Measurements from ENCODE around the gene ERMP1. TPM values are rescaled to one million over a fixed set of nuclear protein-coding genes. Genes with fewer than 3 reads are reported as not detected.
"Not testable (repeated sequence)": the region's sequence is repeated elsewhere in the genome, so short reads cannot be mapped to it uniquely, and the experiment has no call there.

ERMP1 gene
- total and polyA plus RNA-seq, 4 experiments from 2014 or later = 11.6 to 24.5 (median 17.6) TPM

GRCh38 chr9:5805478-5805877 is 27.4 kb downstream of the ERMP1 start:
- H3K4me3 ChIP-seq (ENCODE audit: low read length in 2 of 2) = no peak overlapping the region
- peaks cover 11% of the 10 kb centered on the region for H3K36me3 ChIP-seq (ENCODE audit: insufficient read depth, low read length)
- peaks cover 4 to 12% (median 6%) of the 10 kb centered on the region in 4 donors for H3K4me1 Mint-ChIP-seq
- no peaks in the 10 kb centered on the region for H3K27me3 Mint-ChIP-seq
- no peak for DNase-seq
- H3K27me3 ChIP-seq (ENCODE audit: insufficient read depth, low read length) = no peaks in the 10 kb centered on the region
- H3K4me3 Mint-ChIP-seq = no peak overlapping the region
- peaks cover 27 to 60% of the 10 kb centered on the region in 2 donors for H3K36me3 Mint-ChIP-seq
- intact Hi-C loops (cut with micrococcal nuclease) = no loop called here
- H3K27ac Mint-ChIP-seq = peak overlapping the region in 2 of 7 donors; percentile 5 to 83
- H3K9me3 Mint-ChIP-seq = no peaks in the 10 kb centered on the region
- ChIA-PET POLR2A (ENCODE audit: partially characterized antibody) (no interaction called here), CTCF (ENCODE audit: partially characterized antibody) (no interaction called here)
- no peak overlapping the region for H3K27ac ChIP-seq (ENCODE audit: low read depth, low read length)
- H3K4me1 ChIP-seq (ENCODE audit: insufficient read depth, low read length) = no peaks in the 10 kb centered on the region
- H3K9me3 ChIP-seq (ENCODE audit: control insufficient read depth in 1 of 2, low read length in 2 of 2) = no peaks in the 10 kb centered on the region

DNA sequence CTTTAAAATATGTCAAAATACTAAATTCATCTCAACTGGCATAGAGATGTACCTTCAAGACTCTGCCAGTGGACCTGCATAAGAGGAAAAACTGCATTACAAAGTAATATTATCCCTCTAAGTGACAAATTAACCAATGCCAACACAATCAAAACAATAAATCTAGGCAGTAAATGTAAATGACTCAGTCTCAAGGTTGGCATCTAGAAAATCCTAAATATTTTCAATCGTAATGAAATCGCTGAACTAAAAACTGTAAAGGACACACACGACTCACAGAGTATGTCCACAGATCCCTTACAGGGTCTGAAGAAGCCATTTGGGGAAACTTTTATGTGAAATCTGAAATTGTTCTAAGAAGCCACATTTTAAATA is 31.2 kb downstream of the ERMP1 start:
- peaks cover 4% of the 10 kb centered on the region for H3K36me3 ChIP-seq (ENCODE audit: insufficient read depth, low read length)
- no peak for DNase-seq
- H3K9me3 ChIP-seq (ENCODE audit: control insufficient read depth in 1 of 2, low read length in 2 of 2) = no peaks in the 10 kb centered on the region
- H3K27me3 Mint-ChIP-seq = no peaks in the 10 kb centered on the region
- ChIA-PET POLR2A (ENCODE audit: partially characterized antibody) (no interaction called here), CTCF (ENCODE audit: partially characterized antibody) (interaction anchor here (1.5 to 2.5 kb wide), 4 partner anchors 10 to 83 kb away, joined by 4 to 12 read pairs (median 5); partner anchors contain the start of gene ERMP1)
- H3K27ac ChIP-seq (ENCODE audit: low read depth, low read length) = no peak overlapping the region
- no peaks in the 10 kb centered on the region for H3K4me1 ChIP-seq (ENCODE audit: insufficient read depth, low read length)
- no peaks in the 10 kb centered on the region for H3K27me3 ChIP-seq (ENCODE audit: insufficient read depth, low read length)
- no peak overlapping the region for H3K4me3 ChIP-seq (ENCODE audit: low read length in 2 of 2)
- H3K36me3 Mint-ChIP-seq = peaks cover 12 to 48% of the 10 kb centered on the region in 2 donors
- peaks cover 4 to 12% (median 5%) of the 10 kb centered on the region in 4 donors for H3K4me1 Mint-ChIP-seq
- no peak overlapping the region for H3K4me3 Mint-ChIP-seq
- no peaks in the 10 kb centered on the region for H3K9me3 Mint-ChIP-seq
- intact Hi-C loops (cut with micrococcal nuclease) = no loop called here
- no peak overlapping the region for H3K27ac Mint-ChIP-seq

GRCh38 chr9:5800969-5801738 is 31.8 kb downstream of the ERMP1 start:
- Histone ChIP-seq H3K9me3 (ENCODE audit: control insufficient read depth in 1 of 2, low read length in 2 of 2) (no peaks in the 10 kb centered on the region), H3K27me3 (ENCODE audit: insufficient read depth, low read length) (no peaks in the 10 kb centered on the region), H3K27ac (ENCODE audit: low read depth, low read length) (no peak overlapping the region), H3K4me1 (ENCODE audit: insufficient read depth, low read length) (no peaks in the 10 kb centered on the region), H3K36me3 (ENCODE audit: insufficient read depth, low read length) (peaks cover 8% of the 10 kb centered on the region), H3K4me3 (ENCODE audit: low read length in 2 of 2) (no peak overlapping the region)
- Mint-ChIP-seq H3K27ac (peak overlapping the region in 3 of 7 donors; percentile 4 to 64 (median 18)), H3K27me3 (no peaks in the 10 kb centered on the region), H3K4me3 (no peak overlapping the region), H3K9me3 (no peaks in the 10 kb centered on the region), H3K36me3 (peaks cover 18 to 51% of the 10 kb centered on the region in 2 donors), H3K4me1 (peaks cover 4 to 12% (median 5%) of the 10 kb centered on the region in 4 donors)
- intact Hi-C loops (cut with micrococcal nuclease) = no loop called here
- ChIA-PET CTCF (ENCODE audit: partially characterized antibody) (interaction anchor here (1.0 to 2.5 kb wide), 4 partner anchors 31 to 84 kb away, joined by 3 to 12 read pairs (median 5); partner anchors contain the start of gene ERMP1), POLR2A (ENCODE audit: partially characterized antibody) (interaction anchor here (0.6 kb wide), 1 partner anchor 84 kb away, joined by 3 read pairs; no protein-coding TSS in a partner anchor)
- DNase-seq = no peak

GRCh38 chr9:5800378-5800777 is 32.5 kb downstream of the ERMP1 start:
- DNase-seq; H3K4me3 ChIP-seq (ENCODE audit: low read length in 2 of 2); H3K27ac Mint-ChIP-seq; H3K4me1 ChIP-seq (ENCODE audit: insufficient read depth, low read length); H3K4me3 Mint-ChIP-seq; H3K27me3 Mint-ChIP-seq; H3K36me3 ChIP-seq (ENCODE audit: insufficient read depth, low read length); H3K9me3 Mint-ChIP-seq; intact Hi-C loops (cut with micrococcal nuclease); H3K27me3 ChIP-seq (ENCODE audit: insufficient read depth, low read length); H3K9me3 ChIP-seq (ENCODE audit: control insufficient read depth in 1 of 2, low read length in 2 of 2); H3K27ac ChIP-seq (ENCODE audit: low read depth, low read length): not testable (repeated sequence)
- CTCF ChIA-PET (ENCODE audit: partially characterized antibody) = interaction anchor here (1.0 to 2.5 kb wide), 4 partner anchors 32 to 85 kb away, joined by 3 to 12 read pairs (median 5); partner anchors contain the start of gene ERMP1
- H3K4me1 Mint-ChIP-seq = peaks cover 4 to 12% (median 6%) of the 10 kb centered on the region in 4 donors
- H3K36me3 Mint-ChIP-seq = peaks cover 23 to 47% of the 10 kb centered on the region in 2 donors
- POLR2A ChIA-PET (ENCODE audit: partially characterized antibody) = interaction anchor here (0.6 kb wide), 1 partner anchor 85 kb away, joined by 3 read pairs; no protein-coding TSS in a partner anchor

GRCh38 chr9:5799314-5799713 is 33.6 kb downstream of the ERMP1 start:
- CTCF ChIA-PET (ENCODE audit: partially characterized antibody) = interaction anchor here (0.7 to 1.6 kb wide), 12 partner anchors 9 to 507 kb away, joined by 3 to 14 read pairs (median 3); partner anchors contain the start of gene ERMP1
- peaks cover 12 to 22% (median 13%) of the 10 kb centered on the region in 4 donors for H3K4me1 Mint-ChIP-seq
- Histone ChIP-seq H3K4me3 (ENCODE audit: low read length in 2 of 2) (no peak overlapping the region), H3K27me3 (ENCODE audit: insufficient read depth, low read length) (no peaks in the 10 kb centered on the region), H3K36me3 (ENCODE audit: insufficient read depth, low read length) (peaks cover 8% of the 10 kb centered on the region), H3K27ac (ENCODE audit: low read depth, low read length) (no peak overlapping the region), H3K9me3 (ENCODE audit: control insufficient read depth in 1 of 2, low read length in 2 of 2) (no peaks in the 10 kb centered on the region), H3K4me1 (ENCODE audit: insufficient read depth, low read length) (peaks cover 4% of the 10 kb centered on the region)
- no peak overlapping the region for H3K4me3 Mint-ChIP-seq
- no peaks in the 10 kb centered on the region for H3K9me3 Mint-ChIP-seq
- intact Hi-C loops (cut with micrococcal nuclease) = loop anchor here (1.0 to 5.0 kb wide), 4 partner anchors 33 to 255 kb away; partner anchors contain the start of gene ERMP1
- no peaks in the 10 kb centered on the region for H3K27me3 Mint-ChIP-seq
- POLR2A ChIA-PET (ENCODE audit: partially characterized antibody) = no interaction called here
- peak in 4 of 5 donors; percentile 3 to 15 (median 7) for DNase-seq
- H3K36me3 Mint-ChIP-seq = peaks cover 24 to 41% of the 10 kb centered on the region in 2 donors
- H3K27ac Mint-ChIP-seq = peak overlapping the region in 2 of 7 donors; percentile 37 to 63

- CTCF ChIA-PET (ENCODE audit: partially characterized antibody) = interaction anchor here (0.7 to 1.6 kb wide), 12 partner anchors 10 to 507 kb away, joined by 3 to 14 read pairs (median 3); partner anchors contain the start of gene ERMP1
- Histone ChIP-seq H3K27me3 (ENCODE audit: insufficient read depth, low read length) (no peaks in the 10 kb centered on the region), H3K9me3 (ENCODE audit: control insufficient read depth in 1 of 2, low read length in 2 of 2) (no peaks in the 10 kb centered on the region), H3K27ac (ENCODE audit: low read depth, low read length) (no peak overlapping the region), H3K4me1 (ENCODE audit: insufficient read depth, low read length) (peaks cover 11% of the 10 kb centered on the region), H3K36me3 (ENCODE audit: insufficient read depth, low read length) (peaks cover 8% of the 10 kb centered on the region), H3K4me3 (ENCODE audit: low read length in 2 of 2) (no peak overlapping the region)
- Mint-ChIP-seq H3K4me3 (no peak overlapping the region), H3K4me1 (peaks cover 18 to 30% (median 20%) of the 10 kb centered on the region in 4 donors), H3K27ac (peak overlapping the region in 2 of 7 donors; percentile 9 to 64), H3K36me3 (peaks cover 24 to 43% of the 10 kb centered on the region in 2 donors), H3K27me3 (no peaks in the 10 kb centered on the region), H3K9me3 (no peaks in the 10 kb centered on the region)
- POLR2A ChIA-PET (ENCODE audit: partially characterized antibody) = no interaction called here
- no peak for DNase-seq
- intact Hi-C loops (cut with micrococcal nuclease) = loop anchor here (5.0 kb wide), 1 partner anchor 34 kb away; the partner anchor contains the start of gene ERMP1
These were observed 34.3 kb downstream of the ERMP1 start for GRCh38 chr9:5798581-5798980.

DNA sequence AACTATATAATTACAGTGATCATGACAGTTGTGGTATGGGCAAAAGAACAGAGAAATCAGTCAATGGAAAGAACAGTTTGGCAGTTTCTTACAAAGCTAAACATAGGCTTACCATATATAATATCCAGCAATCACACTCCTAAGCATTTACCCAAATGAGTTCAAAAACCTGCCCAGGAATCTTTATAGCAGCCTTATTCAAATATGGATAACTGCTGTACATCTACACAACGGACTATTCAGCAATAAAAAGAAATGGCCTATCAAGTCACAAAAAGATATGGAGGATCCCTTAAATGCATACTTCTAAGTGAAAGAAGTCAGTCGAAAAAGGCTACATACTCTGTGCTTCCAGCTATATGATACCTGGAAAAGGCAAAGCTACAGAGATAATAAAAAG is 36.6 kb downstream of the ERMP1 start:
- H3K27me3 ChIP-seq (ENCODE audit: insufficient read depth, low read length) = no peaks in the 10 kb centered on the region
- H3K4me1 Mint-ChIP-seq = peaks cover 22 to 42% (median 34%) of the 10 kb centered on the region in 4 donors
- no peaks in the 10 kb centered on the region for H3K9me3 ChIP-seq (ENCODE audit: control insufficient read depth in 1 of 2, low read length in 2 of 2)
- intact Hi-C loops (cut with micrococcal nuclease) = loop anchor here (5.0 kb wide), 1 partner anchor 36 kb away; the partner anchor contains the start of gene ERMP1
- H3K36me3 Mint-ChIP-seq = peaks cover 34 to 45% of the 10 kb centered on the region in 2 donors
- H3K36me3 ChIP-seq (ENCODE audit: insufficient read depth, low read length) = peaks cover 8% of the 10 kb centered on the region
- no peaks in the 10 kb centered on the region for H3K9me3 Mint-ChIP-seq
- no peak overlapping the region for H3K27ac ChIP-seq (ENCODE audit: low read depth, low read length)
- no peak overlapping the region for H3K4me3 ChIP-seq (ENCODE audit: low read length in 2 of 2)
- no peaks in the 10 kb centered on the region for H3K27me3 Mint-ChIP-seq
- no peak for DNase-seq
- CTCF ChIA-PET (ENCODE audit: partially characterized antibody) = interaction anchor here (1.1 kb wide), 1 partner anchor 12 kb away, joined by 3 read pairs; no protein-coding TSS in a partner anchor
- H3K4me3 Mint-ChIP-seq = no peak overlapping the region
- peak overlapping the region in 1 of 7 donors; percentile 2 for H3K27ac Mint-ChIP-seq
- POLR2A ChIA-PET (ENCODE audit: partially characterized antibody) = no interaction called here
- peaks cover 17% of the 10 kb centered on the region for H3K4me1 ChIP-seq (ENCODE audit: insufficient read depth, low read length)

Measured in CD4-positive, alpha-beta memory T cell (primary cell).